ENCODE results near the gene AHI1.

GRCh38 chr6:135411849-135412248, 85.7 kb downstream of the AHI1 start:
- TF ChIP-seq CTCF (IDR thresholded peaks at IDR 0.05; ENCODE audit: low read depth, low read length) (no peak), POLR2A (IDR thresholded peaks at IDR 0.05; ENCODE audit: extremely low read depth, insufficient read length) (no peak), MAX (IDR thresholded peaks at IDR 0.05; ENCODE audit: low read depth, low read length) (no peak), MYC (IDR thresholded peaks at IDR 0.05; ENCODE audit: low read depth, low read length) (no peak)
